Ascending aorta (tissue), 2 donors: Measurements from ENCODE around the gene LEMD2. TPM values are rescaled to one million over a fixed set of nuclear protein-coding genes. Genes with fewer than 3 reads are reported as not detected.

ENCODE experiments used
- DNase-seq, 2 donors: peaks; one replicate each; pipeline ENCODE4 v3.0.0-alpha.2; 2019; ENCODE audit warnings: low spot score in 2 of 2
- H3K27ac ChIP-seq, 2 donors: fragments of 200-600 bp; sonication (generic); one replicate each; pipeline ENCODE4 v1.5.1; 2016 to 2017; ENCODE audit warnings: mild to moderate bottlenecking in 1 of 2
- H3K27me3 ChIP-seq: fragments of 200-600 bp; sonication (generic); one replicate; pipeline ENCODE4 v1.5.1; 2017
- H3K36me3 ChIP-seq, 2 donors: fragments of 200-600 bp; sonication (generic); one replicate each; pipeline ENCODE4 v1.5.1; 2016
- H3K4me1 ChIP-seq, 2 donors: fragments of 200-600 bp; sonication (generic); one replicate each; pipeline ENCODE4 v1.5.1; 2016 to 2017; ENCODE audit warnings: mild to moderate bottlenecking in 1 of 2
- H3K4me3 ChIP-seq, 2 donors: fragments of 200-600 bp; sonication (generic); one replicate each; pipeline ENCODE4 v1.5.1; 2016 to 2017; ENCODE audit warnings: mild to moderate bottlenecking in 1 of 2
- H3K9me3 ChIP-seq, 2 donors: fragments of 200-600 bp; sonication (generic); one replicate each; pipeline ENCODE4 v1.5.1; 2016
- CTCF ChIP-seq, 3 experiments: fragments of 200-600 bp in 2 of 3; fragments of 450-650 bp in 1 of 3; sonication (generic) in 2 of 3; IDR thresholded peaks; one replicate each; pipeline ENCODE4 v1.5.1; 2016 to 2019; ENCODE audit warnings: antibody characterized with exemption in 3 of 3, mild to moderate bottlenecking in 1 of 3, moderate library complexity in 1 of 3
- intact Hi-C: fragments of 100-400 bp; cut with DNase I; formaldehyde crosslinking; loops from one replicate; pipeline ENCODE4 v1.15.1; 2023
- total RNA-seq: library from RNA; depleted of rRNA; stranded (reverse); fragments of >200 nt; gene quantifications from one replicate; pipeline ENCODE4 v1.1.0, GENCODE V29; 2016

The LEMD2 gene
- total RNA-seq, 1 donor from 2014 or later = 104 TPM

GRCh38 chr6:33801611-33802010 lies 12.7 kb upstream of the LEMD2 start:
- DNase-seq = no peak
- intact Hi-C loops = no loop called here
- no peak overlapping the region for H3K27ac ChIP-seq
- H3K9me3 ChIP-seq = no peaks in the 10 kb centered on the region
- no peaks in the 10 kb centered on the region for H3K36me3 ChIP-seq
- TF ChIP-seq CTCF (IDR thresholded peaks at IDR 0.05) = no peak
- H3K27me3 ChIP-seq = no peaks in the 10 kb centered on the region
- no peak overlapping the region for H3K4me3 ChIP-seq
- no peaks in the 10 kb centered on the region for H3K4me1 ChIP-seq

GRCh38 chr6:33800248-33800969 lies 11.5 kb upstream of the LEMD2 start:
- Histone ChIP-seq H3K9me3 (no peaks in the 10 kb centered on the region), H3K27me3 (no peaks in the 10 kb centered on the region), H3K27ac (no peak overlapping the region), H3K36me3 (no peaks in the 10 kb centered on the region), H3K4me1 (no peaks in the 10 kb centered on the region), H3K4me3 (no peak overlapping the region)
- no peak for DNase-seq
- no peak for TF ChIP-seq CTCF (IDR thresholded peaks at IDR 0.05)
- intact Hi-C loops = no loop called here

GRCh38 chr6:33799454-33800113 lies 10.7 kb upstream of the LEMD2 start:
- Histone ChIP-seq H3K4me1 (no peaks in the 10 kb centered on the region), H3K27ac (no peak overlapping the region), H3K4me3 (no peak overlapping the region), H3K36me3 (no peaks in the 10 kb centered on the region), H3K9me3 (no peaks in the 10 kb centered on the region), H3K27me3 (no peaks in the 10 kb centered on the region)
- intact Hi-C loops = no loop called here
- TF ChIP-seq CTCF (IDR thresholded peaks at IDR 0.05) = no peak
- no peak for DNase-seq

GRCh38 chr6:33798343-33798848 lies 9.5 kb upstream of the LEMD2 start:
- Histone ChIP-seq H3K4me3 (no peak overlapping the region), H3K27ac (no peak overlapping the region), H3K9me3 (no peaks in the 10 kb centered on the region), H3K36me3 (no peaks in the 10 kb centered on the region), H3K4me1 (no peaks in the 10 kb centered on the region), H3K27me3 (no peaks in the 10 kb centered on the region)
- intact Hi-C loops = no loop called here
- no peak for TF ChIP-seq CTCF (IDR thresholded peaks at IDR 0.05)
- no peak for DNase-seq

- H3K27ac ChIP-seq = no peak overlapping the region
- intact Hi-C loops = no loop called here
- DNase-seq = no peak
- no peaks in the 10 kb centered on the region for H3K9me3 ChIP-seq
- H3K4me1 ChIP-seq = no peaks in the 10 kb centered on the region
- TF ChIP-seq CTCF (IDR thresholded peaks at IDR 0.05) = no peak
- no peaks in the 10 kb centered on the region for H3K27me3 ChIP-seq
- H3K4me3 ChIP-seq = no peak overlapping the region
- no peaks in the 10 kb centered on the region for H3K36me3 ChIP-seq
These were observed 8.9 kb upstream of the LEMD2 start for GRCh38 chr6:33797626-33798342.
